Thyroid gland (tissue), 4 donors: Measurements from ENCODE around the gene MYBL2.

Experiments used
- POLR2A ChIP-seq, 2 donors: fragments of 450-650 bp; IDR thresholded peaks; one replicate each; pipeline ENCODE4 v1.6.1; 2017; ENCODE audit warnings: antibody characterized with exemption in 2 of 2, mild to moderate bottlenecking in 2 of 2, moderate library complexity in 1 of 2
- TF ChIP-seq, protein P1 (sequence below), 6 experiments: fragments of 200-600 bp in 3 of 6; fragments of 450-650 bp in 3 of 6; sonication (generic) in 3 of 6; IDR thresholded peaks; one replicate each; pipeline ENCODE4 v1.5.1; 2016 to 2019; ENCODE audit warnings: antibody characterized with exemption in 6 of 6, mild to moderate bottlenecking in 2 of 6, inconsistent platforms in 1 of 6, moderate library complexity in 1 of 6

DNA sequence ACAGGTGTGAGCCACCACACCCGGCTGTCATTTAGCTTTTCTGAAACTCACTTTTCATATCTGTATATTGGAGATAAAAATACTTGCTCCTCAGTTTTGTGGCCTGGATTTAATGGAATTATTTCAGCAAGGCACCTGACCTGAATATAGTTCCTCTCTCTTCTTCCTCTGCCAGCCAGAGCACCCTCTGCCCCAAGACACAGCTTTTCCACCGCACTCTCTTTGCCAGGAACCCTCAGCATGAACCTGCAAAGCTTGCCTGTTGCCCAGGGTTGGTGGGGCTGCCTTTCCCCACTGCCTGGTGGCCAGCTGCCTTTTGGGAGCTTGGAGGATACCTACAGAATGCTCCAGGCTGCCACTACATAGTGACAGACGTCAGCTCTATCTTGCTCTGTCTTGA is 56.8 kb downstream of the MYBL2 start:
- TF ChIP-seq, protein P1, sequence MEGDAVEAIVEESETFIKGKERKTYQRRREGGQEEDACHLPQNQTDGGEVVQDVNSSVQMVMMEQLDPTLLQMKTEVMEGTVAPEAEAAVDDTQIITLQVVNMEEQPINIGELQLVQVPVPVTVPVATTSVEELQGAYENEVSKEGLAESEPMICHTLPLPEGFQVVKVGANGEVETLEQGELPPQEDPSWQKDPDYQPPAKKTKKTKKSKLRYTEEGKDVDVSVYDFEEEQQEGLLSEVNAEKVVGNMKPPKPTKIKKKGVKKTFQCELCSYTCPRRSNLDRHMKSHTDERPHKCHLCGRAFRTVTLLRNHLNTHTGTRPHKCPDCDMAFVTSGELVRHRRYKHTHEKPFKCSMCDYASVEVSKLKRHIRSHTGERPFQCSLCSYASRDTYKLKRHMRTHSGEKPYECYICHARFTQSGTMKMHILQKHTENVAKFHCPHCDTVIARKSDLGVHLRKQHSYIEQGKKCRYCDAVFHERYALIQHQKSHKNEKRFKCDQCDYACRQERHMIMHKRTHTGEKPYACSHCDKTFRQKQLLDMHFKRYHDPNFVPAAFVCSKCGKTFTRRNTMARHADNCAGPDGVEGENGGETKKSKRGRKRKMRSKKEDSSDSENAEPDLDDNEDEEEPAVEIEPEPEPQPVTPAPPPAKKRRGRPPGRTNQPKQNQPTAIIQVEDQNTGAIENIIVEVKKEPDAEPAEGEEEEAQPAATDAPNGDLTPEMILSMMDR (IDR thresholded peaks at IDR 0.05): no peak
- no peak for TF ChIP-seq POLR2A (IDR thresholded peaks at IDR 0.05)
